B cell (primary cell): ENCODE results near the gene TNFRSF12A.

Experiments
- EZH2 ChIP-seq: IDR thresholded peaks from 2 replicates; pipeline ENCODE4 v1.6.1; 2012; ENCODE audit warnings: borderline replicate concordance, low read depth, mild to moderate bottlenecking, moderate library complexity, low read length; ENCODE audit not compliant: insufficient read depth, poor library complexity, severe bottlenecking
- TF ChIP-seq, protein P1 (sequence below): fragments of 200-600 bp; IDR thresholded peaks from one replicate; pipeline ENCODE4 v1.8.0; 2022; ENCODE audit warnings: antibody characterized with exemption, mild to moderate bottlenecking

DNA sequence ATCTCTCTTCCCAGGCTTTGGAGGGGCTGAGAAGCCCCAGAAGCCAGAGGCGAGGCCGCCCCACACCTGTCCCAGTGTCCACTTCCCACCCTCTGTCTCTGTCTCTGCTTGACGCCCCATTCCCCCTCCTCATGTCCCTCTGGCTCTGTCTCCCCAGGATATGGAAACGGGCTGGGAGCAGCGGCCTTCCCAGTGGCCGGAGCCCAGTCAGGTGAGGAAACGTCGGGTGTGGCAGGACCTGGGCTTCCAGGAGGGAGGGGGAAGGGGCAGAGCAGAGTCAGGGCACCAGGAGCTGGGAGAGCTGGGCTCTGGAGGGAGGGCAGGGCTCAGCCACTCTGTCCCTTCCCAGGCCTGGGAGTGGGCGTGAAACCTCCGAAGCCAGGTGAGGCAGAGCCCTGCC is 29.3 kb upstream of the TNFRSF12A start:
- TF ChIP-seq, protein P1, sequence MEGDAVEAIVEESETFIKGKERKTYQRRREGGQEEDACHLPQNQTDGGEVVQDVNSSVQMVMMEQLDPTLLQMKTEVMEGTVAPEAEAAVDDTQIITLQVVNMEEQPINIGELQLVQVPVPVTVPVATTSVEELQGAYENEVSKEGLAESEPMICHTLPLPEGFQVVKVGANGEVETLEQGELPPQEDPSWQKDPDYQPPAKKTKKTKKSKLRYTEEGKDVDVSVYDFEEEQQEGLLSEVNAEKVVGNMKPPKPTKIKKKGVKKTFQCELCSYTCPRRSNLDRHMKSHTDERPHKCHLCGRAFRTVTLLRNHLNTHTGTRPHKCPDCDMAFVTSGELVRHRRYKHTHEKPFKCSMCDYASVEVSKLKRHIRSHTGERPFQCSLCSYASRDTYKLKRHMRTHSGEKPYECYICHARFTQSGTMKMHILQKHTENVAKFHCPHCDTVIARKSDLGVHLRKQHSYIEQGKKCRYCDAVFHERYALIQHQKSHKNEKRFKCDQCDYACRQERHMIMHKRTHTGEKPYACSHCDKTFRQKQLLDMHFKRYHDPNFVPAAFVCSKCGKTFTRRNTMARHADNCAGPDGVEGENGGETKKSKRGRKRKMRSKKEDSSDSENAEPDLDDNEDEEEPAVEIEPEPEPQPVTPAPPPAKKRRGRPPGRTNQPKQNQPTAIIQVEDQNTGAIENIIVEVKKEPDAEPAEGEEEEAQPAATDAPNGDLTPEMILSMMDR, result no peak
- no peak for TF ChIP-seq EZH2
